PC-9 (cell line): Measurements from ENCODE around the gene GMDS. TPM values are rescaled to one million over a fixed set of nuclear protein-coding genes. Genes with fewer than 3 reads are reported as not detected.

Source experiments
- BruUV-seq: library from RNA; stranded (reverse); fragments of 400-500 nt; replicated peaks from 2 replicates; lab custom pipeline; 2021; lab: Mats Ljungman, UMichigan
- CTCF ChIA-PET: fragments of 300-600 bp; sonication (Branson Sonifier 250); formaldehyde crosslinking; loops from one replicate; lab custom pipeline; 2022; ENCODE audit warnings: antibody characterized with exemption; lab: Charles Lee
- POLR2A ChIA-PET: fragments of 300-600 bp; sonication (Branson Sonifier 250); formaldehyde crosslinking; loops from one replicate; lab custom pipeline; 2022; ENCODE audit warnings: antibody characterized with exemption; ENCODE audit not compliant: unreplicated experiment; lab: Charles Lee
- DNase-seq, 2 experiments: peaks; one replicate each; pipeline versions ENCODE4 v3.0.0 to v3.0.0-alpha.2; 2015 to 2022; ENCODE audit warnings: mixed read lengths in 1 of 2
- H2AFZ ChIP-seq: fragments of 200-600 bp; sonication (generic); 2 replicates; pipeline ENCODE4 v1.8.1; 2017; ENCODE audit warnings: antibody characterized with exemption
- H3F3A ChIP-seq: fragments of 200-600 bp; sonication (generic); 2 replicates; pipeline ENCODE4 v1.8.1; 2017; ENCODE audit warnings: antibody characterized with exemption, mild to moderate bottlenecking, low read depth; ENCODE audit not compliant: insufficient read depth
- H3K27ac ChIP-seq: fragments of 200-600 bp; sonication (generic); 2 replicates; pipeline ENCODE4 v1.6.1; 2016; ENCODE audit warnings: mixed run types
- H3K27me3 ChIP-seq: fragments of 200-600 bp; sonication (generic); 2 replicates; pipeline ENCODE4 v1.6.1; 2016; ENCODE audit warnings: low read depth, mixed run types; ENCODE audit not compliant: insufficient read depth
- H3K36me3 ChIP-seq: fragments of 200-600 bp; sonication (generic); 2 replicates; pipeline ENCODE4 v1.6.1; 2016; ENCODE audit warnings: low read depth, mixed run types
- H3K4me1 ChIP-seq: fragments of 200-600 bp; sonication (generic); replicated peaks from 2 replicates; pipeline ENCODE4 v1.6.1; 2016; ENCODE audit warnings: mixed run types; ENCODE audit not compliant: insufficient read depth
- H3K4me2 ChIP-seq: fragments of 200-600 bp; sonication (generic); 2 replicates; pipeline ENCODE4 v1.6.1; 2017; ENCODE audit warnings: mixed run types
- H3K4me3 ChIP-seq: fragments of 200-600 bp; sonication (generic); 2 replicates; pipeline ENCODE4 v1.6.1; 2016; ENCODE audit warnings: mixed run types
- H3K79me2 ChIP-seq: fragments of 200-600 bp; sonication (generic); 2 replicates; pipeline ENCODE4 v1.6.1; 2017; ENCODE audit warnings: low read depth, mixed run types
- H3K9me2 ChIP-seq: fragments of 200-600 bp; sonication (generic); 2 replicates; pipeline ENCODE4 v1.8.1; 2017; ENCODE audit warnings: mild to moderate bottlenecking; ENCODE audit not compliant: insufficient read depth
- H3K9me3 ChIP-seq: fragments of 200-600 bp; sonication (generic); 2 replicates; pipeline ENCODE4 v1.8.1; 2016; ENCODE audit warnings: low read depth; ENCODE audit not compliant: insufficient read depth
- H4K20me1 ChIP-seq: fragments of 200-600 bp; sonication (generic); 2 replicates; pipeline ENCODE4 v1.8.1; 2017; ENCODE audit not compliant: insufficient read depth
- CTCF ChIP-seq: fragments of 200-600 bp; sonication (generic); conservative IDR thresholded peaks from 2 replicates; pipeline ENCODE4 v1.6.1; 2017; ENCODE audit warnings: mixed run types, antibody characterized with exemption, mild to moderate bottlenecking, moderate library complexity
- EZH2 ChIP-seq: fragments of 200-600 bp; sonication (generic); IDR thresholded peaks from 2 replicates; pipeline ENCODE4 v1.8.0; 2017; ENCODE audit warnings: antibody characterized with exemption, low read depth
- intact Hi-C: fragments of 100-400 bp; cut with micrococcal nuclease; formaldehyde crosslinking; loops from one replicate; pipeline ENCODE4 v1.10.0; 2022; ENCODE audit not compliant: unreplicated experiment
- total RNA-seq: library from RNA; stranded (reverse); gene quantifications from 2 replicates; pipeline ENCODE4 v1.2.3, GENCODE V29; 2021

The GMDS gene
- total RNA-seq, 1 experiment from 2014 or later = 30.1 TPM

- POLR2A ChIA-PET = no interaction called here
- intact Hi-C loops = loop anchor here (2.0 kb wide), 3 partner anchors 23 to 131 kb away; no protein-coding TSS in a partner anchor
- peaks cover 39% of the 10 kb centered on the region for H3F3A ChIP-seq
- no peaks in the 10 kb centered on the region for H3K36me3 ChIP-seq
- no peak for DNase-seq
- H3K27ac ChIP-seq = no peak overlapping the region
- H3K79me2 ChIP-seq = no peaks in the 10 kb centered on the region
- no peaks in the 10 kb centered on the region for H4K20me1 ChIP-seq
- H3K27me3 ChIP-seq = no peaks in the 10 kb centered on the region
- no TSS peak for BruUV-seq
- no peaks in the 10 kb centered on the region for H3K9me2 ChIP-seq
- peaks cover 57% of the 10 kb centered on the region for H3K4me1 ChIP-seq
- no peak for TF ChIP-seq EZH2
- TF ChIP-seq CTCF = no peak
- H3K9me3 ChIP-seq = no peaks in the 10 kb centered on the region
- H3K4me2 ChIP-seq = peak overlapping the region; percentile 59
- no peak overlapping the region for H3K4me3 ChIP-seq
- CTCF ChIA-PET = no interaction called here
- H2AFZ ChIP-seq = no peak overlapping the region
These were observed 609.9 kb downstream of the GMDS start for GRCh38 chr6:1635305-1636010.

- no peak overlapping the region for H3K4me3 ChIP-seq
- POLR2A ChIA-PET = no interaction called here
- no peak for TF ChIP-seq EZH2
- TF ChIP-seq CTCF = no peak
- peaks cover 66% of the 10 kb centered on the region for H3K4me1 ChIP-seq
- no peaks in the 10 kb centered on the region for H3K79me2 ChIP-seq
- H3K9me3 ChIP-seq = no peaks in the 10 kb centered on the region
- H3F3A ChIP-seq = peaks cover 49% of the 10 kb centered on the region
- no peak for DNase-seq
- no TSS peak for BruUV-seq
- H3K4me2 ChIP-seq = no peak overlapping the region
- H2AFZ ChIP-seq = no peak overlapping the region
- H3K27ac ChIP-seq = no peak overlapping the region
- no peaks in the 10 kb centered on the region for H3K9me2 ChIP-seq
- no peaks in the 10 kb centered on the region for H3K27me3 ChIP-seq
- H4K20me1 ChIP-seq = no peaks in the 10 kb centered on the region
- intact Hi-C loops = no loop called here
- CTCF ChIA-PET = interaction anchor here (0.6 kb wide), 1 partner anchor 17 kb away, joined by 3 read pairs; no protein-coding TSS in a partner anchor
- no peaks in the 10 kb centered on the region for H3K36me3 ChIP-seq
These were observed 611.3 kb downstream of the GMDS start for GRCh38 chr6:1634081-1634480.

- DNase-seq = no peak
- H3K9me3 ChIP-seq = no peaks in the 10 kb centered on the region
- H3K27me3 ChIP-seq = no peaks in the 10 kb centered on the region
- POLR2A ChIA-PET = interaction anchor here (0.5 kb wide), 1 partner anchor 9 kb away, joined by 3 read pairs; no protein-coding TSS in a partner anchor
- no peaks in the 10 kb centered on the region for H3K36me3 ChIP-seq
- CTCF ChIA-PET = no interaction called here
- no peaks in the 10 kb centered on the region for H4K20me1 ChIP-seq
- no peak overlapping the region for H3K27ac ChIP-seq
- no peaks in the 10 kb centered on the region for H3K79me2 ChIP-seq
- no peak overlapping the region for H2AFZ ChIP-seq
- no peaks in the 10 kb centered on the region for H3K9me2 ChIP-seq
- H3K4me3 ChIP-seq = no peak overlapping the region
- intact Hi-C loops = no loop called here
- BruUV-seq = no TSS peak
- no peak for TF ChIP-seq EZH2
- no peak for TF ChIP-seq CTCF
- H3F3A ChIP-seq = peaks cover 49% of the 10 kb centered on the region
- H3K4me1 ChIP-seq = peaks cover 66% of the 10 kb centered on the region
- no peak overlapping the region for H3K4me2 ChIP-seq
These were observed 611.9 kb downstream of the GMDS start for GRCh38 chr6:1633366-1634021.
